ENCODE data around the gene JMJD4. TPM values are rescaled to one million over a fixed set of nuclear protein-coding genes. Genes with fewer than 3 reads are reported as not detected.

The JMJD4 gene
- total and polyA plus RNA-seq, 2 donors (not counting 3 experiments of a cell fraction or from before 2014, with no cell fraction given) = 17.3 to 31.2 TPM

DNA sequence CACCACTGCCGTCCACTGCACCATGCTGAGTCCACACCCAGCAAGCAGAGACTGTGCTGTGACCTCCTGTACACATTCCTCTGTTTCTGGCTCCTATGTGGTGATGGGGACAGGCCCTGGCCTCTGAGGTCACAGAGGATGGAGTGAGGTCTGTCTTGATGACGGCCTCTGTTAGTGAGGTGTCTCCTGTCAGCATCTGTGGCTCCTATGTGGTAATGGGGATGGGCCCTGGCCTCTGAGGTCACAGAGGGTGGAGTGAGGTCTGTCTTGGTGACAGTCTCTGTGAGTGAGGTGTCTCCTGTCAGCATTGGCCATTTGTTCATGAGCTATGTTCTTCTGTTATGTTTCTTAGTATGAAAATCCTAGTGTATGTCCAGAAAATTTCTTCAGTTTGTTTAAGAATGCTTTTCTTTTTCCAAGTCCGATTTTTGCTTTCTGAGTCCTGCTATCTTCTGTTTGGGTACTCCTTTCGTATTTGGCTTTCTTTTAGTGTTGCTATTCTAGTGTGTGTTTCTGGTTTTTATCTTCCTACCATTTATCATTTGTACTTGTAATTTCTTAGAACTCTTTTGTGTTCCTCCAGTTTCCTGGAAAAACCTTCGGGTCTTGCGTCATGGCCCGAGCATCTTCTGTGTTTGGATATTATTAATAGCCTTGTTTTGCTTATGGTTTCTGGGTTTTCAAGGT is 13.5 kb upstream of the JMJD4 start:
- no peaks in the 10 kb centered on the region for H3K9me3 ChIP-seq (replicated peaks; ENCODE audit: control insufficient read depth, insufficient read depth, low read length)
- H3K79me2 ChIP-seq (ENCODE audit: control insufficient read depth, insufficient read depth, low read length) = peaks cover 7% of the 10 kb centered on the region
- dilution Hi-C loops (cut with MboI; ENCODE audit: extremely low pct_ligation_motif_present, low sequenced_read_pairs) = no loop called here
- CTCF ChIA-PET = no interaction called here
- BruUV-seq (replicated peaks) = no TSS peak
- peaks cover 0 to 12% of the 10 kb centered on the region in 2 experiments for H3K36me3 ChIP-seq (ENCODE audit: control insufficient read depth in 2 of 2, extremely low read depth in 1 of 2, insufficient read depth in 2 of 2, low read length in 2 of 2)
- H3K27me3 ChIP-seq (ENCODE audit: control insufficient read depth in 2 of 2, insufficient read depth in 2 of 2, low read length in 2 of 2) = no peaks in the 10 kb centered on the region
- H3K4me2 ChIP-seq (ENCODE audit: insufficient read depth, low read length) = no peak overlapping the region
- H2AFZ ChIP-seq (ENCODE audit: low read depth, low read length) = no peak overlapping the region
- no peak overlapping the region for H3K27ac ChIP-seq (ENCODE audit: insufficient read depth, low read depth, low read length)
- no peak overlapping the region for H3K9ac ChIP-seq (replicated peaks; ENCODE audit: extremely low read depth, insufficient read depth, low read length)
- peaks cover 3% of the 10 kb centered on the region for H4K20me1 ChIP-seq (replicated peaks; ENCODE audit: control insufficient read depth, extremely low read depth, insufficient read depth, low read length)
- FAIRE-seq (no peak), DNase-seq (ENCODE audit: low read depth, low spot score) (no peak)
- intact Hi-C loops (cut with micrococcal nuclease) = no loop called here
- no peaks in the 10 kb centered on the region for H3K9me1 ChIP-seq (replicated peaks; ENCODE audit: control insufficient read depth, extremely low read depth, insufficient read depth, low read length)
- TF ChIP-seq, protein P1, sequence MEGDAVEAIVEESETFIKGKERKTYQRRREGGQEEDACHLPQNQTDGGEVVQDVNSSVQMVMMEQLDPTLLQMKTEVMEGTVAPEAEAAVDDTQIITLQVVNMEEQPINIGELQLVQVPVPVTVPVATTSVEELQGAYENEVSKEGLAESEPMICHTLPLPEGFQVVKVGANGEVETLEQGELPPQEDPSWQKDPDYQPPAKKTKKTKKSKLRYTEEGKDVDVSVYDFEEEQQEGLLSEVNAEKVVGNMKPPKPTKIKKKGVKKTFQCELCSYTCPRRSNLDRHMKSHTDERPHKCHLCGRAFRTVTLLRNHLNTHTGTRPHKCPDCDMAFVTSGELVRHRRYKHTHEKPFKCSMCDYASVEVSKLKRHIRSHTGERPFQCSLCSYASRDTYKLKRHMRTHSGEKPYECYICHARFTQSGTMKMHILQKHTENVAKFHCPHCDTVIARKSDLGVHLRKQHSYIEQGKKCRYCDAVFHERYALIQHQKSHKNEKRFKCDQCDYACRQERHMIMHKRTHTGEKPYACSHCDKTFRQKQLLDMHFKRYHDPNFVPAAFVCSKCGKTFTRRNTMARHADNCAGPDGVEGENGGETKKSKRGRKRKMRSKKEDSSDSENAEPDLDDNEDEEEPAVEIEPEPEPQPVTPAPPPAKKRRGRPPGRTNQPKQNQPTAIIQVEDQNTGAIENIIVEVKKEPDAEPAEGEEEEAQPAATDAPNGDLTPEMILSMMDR (IDR thresholded peaks at IDR 0.05; ENCODE audit: extremely low read depth in 1 of 2, insufficient read depth in 1 of 2, low read depth in 1 of 2, low read length in 2 of 2) = no peak
- no peak for TF ChIP-seq MYC (IDR thresholded peaks at IDR 0.05; ENCODE audit: low read depth, low read length)
- TF ChIP-seq, protein P2, sequence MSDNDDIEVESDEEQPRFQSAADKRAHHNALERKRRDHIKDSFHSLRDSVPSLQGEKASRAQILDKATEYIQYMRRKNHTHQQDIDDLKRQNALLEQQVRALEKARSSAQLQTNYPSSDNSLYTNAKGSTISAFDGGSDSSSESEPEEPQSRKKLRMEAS (IDR thresholded peaks at IDR 0.05; ENCODE audit: insufficient read depth, insufficient read length) = no peak
- TF ChIP-seq POLR2AphosphoS5 (IDR thresholded peaks at IDR 0.05; ENCODE audit: insufficient read depth, low read depth, low read length) = no peak
- TF ChIP-seq EZH2 (IDR thresholded peaks at IDR 0.05; ENCODE audit: borderline replicate concordance, low read depth, low read length, severe bottlenecking) = no peak
- TF ChIP-seq FOS (IDR thresholded peaks at IDR 0.05; ENCODE audit: borderline replicate concordance, insufficient read depth, low read length) = no peak
- no peak for TF ChIP-seq GATA2 (IDR thresholded peaks at IDR 0.05; ENCODE audit: insufficient read depth, insufficient read length, low read depth, low read length)
- no peak for TF ChIP-seq POLR2A (IDR thresholded peaks at IDR 0.05; ENCODE audit: low read depth, low read length)
- TF ChIP-seq JUN (IDR thresholded peaks at IDR 0.05; ENCODE audit: borderline replicate concordance, insufficient read depth, insufficient read length, low read depth) = no peak
- H3K4me1 ChIP-seq (ENCODE audit: control insufficient read depth, extremely low read depth, insufficient read depth, low read length) = no peaks in the 10 kb centered on the region
- POLR2A ChIA-PET = no interaction called here
- H3K4me3 ChIP-seq (replicated peaks in 1 of 3; ENCODE audit: insufficient read depth in 1 of 3, low read depth in 1 of 3, low read length in 3 of 3) = no peak overlapping the region

All from endothelial cell of umbilical vein (primary cell).